Mammary epithelial cell (primary cell): ENCODE measurements around the gene CTSW.

Experiments
- CTCF ChIP-seq, 2 donors: IDR thresholded peaks in 1 of 2; conservative IDR thresholded peaks in 1 of 2; 2 replicates each; pipeline ENCODE4 v1.5.1; 2011 to 2012; ENCODE audit warnings: inconsistent platforms in 2 of 2, low read length in 2 of 2, mild to moderate bottlenecking in 2 of 2, control low read depth in 1 of 2, low read depth in 1 of 2; ENCODE audit not compliant: insufficient read depth in 1 of 2; ENCODE audit errors: extremely low read depth in 1 of 2
- EZH2 ChIP-seq: IDR thresholded peaks from 2 replicates; pipeline ENCODE4 v1.6.1; 2012; ENCODE audit warnings: low read length, inconsistent platforms, borderline replicate concordance

GRCh38 chr11:65917434-65918210, 38.0 kb downstream of the CTSW start:
- TF ChIP-seq CTCF (conservative IDR thresholded peaks at IDR 0.05 in 1 of 2, IDR thresholded peaks at IDR 0.05 in 1 of 2; ENCODE audit: extremely low read depth in 1 of 2, insufficient read depth in 1 of 2, low read depth in 1 of 2, low read length in 2 of 2) (no peak), EZH2 (no peak)
